ENCODE results near the gene MAML2.

MAML2 gene

GRCh38 chr11:96072592-96072991, 270.4 kb downstream of the MAML2 start:
- no peak overlapping the region for H3K27ac ChIP-seq
- TF ChIP-seq CTCF (conservative IDR thresholded peaks at IDR 0.05): no peak

- H3K27ac ChIP-seq: no peak overlapping the region
- TF ChIP-seq CTCF (conservative IDR thresholded peaks at IDR 0.05): no peak
These were observed 272.5 kb downstream of the MAML2 start for GRCh38 chr11:96070453-96070852.

- H3K27ac ChIP-seq: peak overlapping the region; percentile 45; the same call in 1 of the 2 replicates
- no peak for TF ChIP-seq CTCF (conservative IDR thresholded peaks at IDR 0.05)
These were observed 275.8 kb downstream of the MAML2 start for GRCh38 chr11:96067160-96067559.

- H3K27ac ChIP-seq: no peak overlapping the region
- TF ChIP-seq CTCF (conservative IDR thresholded peaks at IDR 0.05): no peak
These were observed 277.6 kb downstream of the MAML2 start for GRCh38 chr11:96065379-96065778.

- no peak overlapping the region for H3K27ac ChIP-seq
- no peak for TF ChIP-seq CTCF (conservative IDR thresholded peaks at IDR 0.05)
These were observed 279.1 kb downstream of the MAML2 start for GRCh38 chr11:96063886-96064285.

- TF ChIP-seq CTCF (conservative IDR thresholded peaks at IDR 0.05): no peak
- H3K27ac ChIP-seq: no peak overlapping the region
These were observed 279.9 kb downstream of the MAML2 start for GRCh38 chr11:96063053-96063452.

- H3K27ac ChIP-seq: no peak overlapping the region
These were observed 280.9 kb downstream of the MAML2 start for GRCh38 chr11:96062134-96062533.

More at GRCh38 chr11:96062134-96062533, 280.9 kb downstream of the MAML2 start:
- no peak for TF ChIP-seq CTCF (conservative IDR thresholded peaks at IDR 0.05)
